Ovary (tissue), 3 donors: ENCODE measurements around the gene SOS2.

Experiments
- EP300 ChIP-seq: sonication (generic); formaldehyde crosslinking; IDR thresholded peaks from one replicate; pipeline ENCODE4 v1.6.1; 2017; ENCODE audit warnings: antibody characterized with exemption
- POLR2A ChIP-seq: fragments of 450-650 bp; IDR thresholded peaks from one replicate; pipeline ENCODE4 v1.6.1; 2017; ENCODE audit warnings: antibody characterized with exemption, mild to moderate bottlenecking, moderate library complexity
- TF ChIP-seq, protein P1 (sequence below), 3 donors: fragments of 450-650 bp in 2 of 3; fragments of 200-600 bp in 1 of 3; IDR thresholded peaks; one replicate each; pipeline versions ENCODE4 v1.5.1 to v1.8.0; 2016 to 2022; ENCODE audit warnings: antibody characterized with exemption in 3 of 3, mild to moderate bottlenecking in 1 of 3
- donor health status: DM: no; HTN: no; CAD: no.

DNA sequence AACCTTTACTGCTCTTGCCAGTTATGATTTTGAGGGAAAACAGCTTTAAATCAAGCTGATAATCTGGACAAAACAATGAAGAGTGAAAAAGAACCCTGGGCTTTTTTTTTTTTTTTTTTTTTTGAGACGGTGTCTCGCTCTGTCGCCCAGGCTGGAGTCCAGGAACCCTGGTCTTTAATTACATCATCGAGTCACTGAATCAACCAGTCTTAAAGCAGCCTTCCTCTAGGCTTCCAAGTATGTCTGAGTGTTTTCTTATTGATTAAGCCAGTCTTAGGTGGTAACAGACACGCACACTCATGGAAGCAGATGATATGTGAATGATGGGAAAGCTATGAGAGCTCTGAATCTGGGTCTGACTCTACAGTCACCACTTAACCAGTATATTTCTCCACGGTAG lies 109.1 kb downstream of the SOS2 start:
- TF ChIP-seq, protein P1, sequence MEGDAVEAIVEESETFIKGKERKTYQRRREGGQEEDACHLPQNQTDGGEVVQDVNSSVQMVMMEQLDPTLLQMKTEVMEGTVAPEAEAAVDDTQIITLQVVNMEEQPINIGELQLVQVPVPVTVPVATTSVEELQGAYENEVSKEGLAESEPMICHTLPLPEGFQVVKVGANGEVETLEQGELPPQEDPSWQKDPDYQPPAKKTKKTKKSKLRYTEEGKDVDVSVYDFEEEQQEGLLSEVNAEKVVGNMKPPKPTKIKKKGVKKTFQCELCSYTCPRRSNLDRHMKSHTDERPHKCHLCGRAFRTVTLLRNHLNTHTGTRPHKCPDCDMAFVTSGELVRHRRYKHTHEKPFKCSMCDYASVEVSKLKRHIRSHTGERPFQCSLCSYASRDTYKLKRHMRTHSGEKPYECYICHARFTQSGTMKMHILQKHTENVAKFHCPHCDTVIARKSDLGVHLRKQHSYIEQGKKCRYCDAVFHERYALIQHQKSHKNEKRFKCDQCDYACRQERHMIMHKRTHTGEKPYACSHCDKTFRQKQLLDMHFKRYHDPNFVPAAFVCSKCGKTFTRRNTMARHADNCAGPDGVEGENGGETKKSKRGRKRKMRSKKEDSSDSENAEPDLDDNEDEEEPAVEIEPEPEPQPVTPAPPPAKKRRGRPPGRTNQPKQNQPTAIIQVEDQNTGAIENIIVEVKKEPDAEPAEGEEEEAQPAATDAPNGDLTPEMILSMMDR (IDR thresholded peaks at IDR 0.05) = no peak
- TF ChIP-seq POLR2A (no peak), EP300 (no peak)
